ENCODE measurements around the gene PBX3.

DNA sequence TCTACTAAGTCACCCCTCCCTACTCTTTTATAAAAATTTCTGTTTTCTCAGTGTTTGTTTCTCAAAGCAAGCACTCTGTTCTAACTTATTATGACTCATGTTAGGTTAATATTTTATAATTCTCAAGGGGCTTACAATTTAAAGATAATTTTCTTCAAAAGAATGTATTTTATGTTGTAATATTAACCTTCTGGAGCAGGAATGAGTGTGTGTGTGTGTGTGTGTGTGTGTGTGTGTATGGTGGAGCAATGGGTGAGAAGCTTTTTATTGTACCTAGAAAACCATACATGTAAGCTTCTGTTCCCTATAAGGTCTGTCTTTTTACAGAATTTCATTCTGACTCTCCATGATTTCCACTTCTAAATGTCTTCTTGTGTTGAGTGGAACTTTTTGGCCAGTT lies 63.0 kb downstream of the PBX3 start:
- TF ChIP-seq CTCF (IDR thresholded peaks at IDR 0.05) (no peak), POLR2A (IDR thresholded peaks at IDR 0.05) (no peak)
